ENCODE data around the gene COL11A2.

COL11A2 gene

DNA sequence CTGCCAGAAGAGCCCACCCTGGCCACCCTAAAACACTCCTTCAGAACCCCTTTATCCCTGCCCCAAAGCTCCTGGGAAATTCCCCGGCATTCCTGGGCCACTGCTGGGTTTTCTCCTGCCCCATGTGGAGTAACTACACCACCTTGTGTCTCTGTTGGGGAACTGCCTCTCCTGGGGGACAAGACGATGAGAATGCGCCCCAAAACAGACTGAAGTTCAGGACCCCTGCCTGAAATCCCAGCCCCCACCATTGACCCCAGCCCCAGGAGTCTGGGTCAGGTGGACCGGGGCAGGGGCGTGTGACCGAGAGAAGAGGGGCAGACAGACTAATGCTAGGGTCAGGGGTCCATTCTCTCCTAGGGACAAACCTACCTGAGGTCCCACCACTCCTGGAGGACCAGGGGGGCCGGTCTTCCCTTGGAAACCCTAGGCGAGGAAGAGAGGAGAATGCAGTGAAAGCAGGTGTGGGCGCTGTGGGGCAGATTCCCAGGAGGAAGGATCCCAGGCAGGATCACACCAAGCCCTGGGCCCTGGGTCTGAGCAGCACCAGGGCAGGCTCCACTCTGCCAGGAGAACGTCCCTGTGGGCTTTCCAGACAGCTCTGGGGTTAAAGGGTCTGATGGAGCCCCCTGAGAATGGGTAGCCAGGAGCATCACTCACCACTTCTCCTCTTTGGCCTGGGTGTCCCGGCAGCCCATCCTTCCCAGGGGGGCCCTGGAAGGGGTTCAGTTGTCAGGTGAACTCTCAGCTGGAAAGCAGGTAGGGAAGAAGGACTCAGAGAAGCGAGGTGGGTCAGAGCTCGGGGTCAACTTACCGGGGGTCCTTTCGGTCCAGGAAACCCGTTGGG is 19.4 kb downstream of the COL11A2 start:
- no peak for DNase-seq (ENCODE audit: low spot score)

DNA sequence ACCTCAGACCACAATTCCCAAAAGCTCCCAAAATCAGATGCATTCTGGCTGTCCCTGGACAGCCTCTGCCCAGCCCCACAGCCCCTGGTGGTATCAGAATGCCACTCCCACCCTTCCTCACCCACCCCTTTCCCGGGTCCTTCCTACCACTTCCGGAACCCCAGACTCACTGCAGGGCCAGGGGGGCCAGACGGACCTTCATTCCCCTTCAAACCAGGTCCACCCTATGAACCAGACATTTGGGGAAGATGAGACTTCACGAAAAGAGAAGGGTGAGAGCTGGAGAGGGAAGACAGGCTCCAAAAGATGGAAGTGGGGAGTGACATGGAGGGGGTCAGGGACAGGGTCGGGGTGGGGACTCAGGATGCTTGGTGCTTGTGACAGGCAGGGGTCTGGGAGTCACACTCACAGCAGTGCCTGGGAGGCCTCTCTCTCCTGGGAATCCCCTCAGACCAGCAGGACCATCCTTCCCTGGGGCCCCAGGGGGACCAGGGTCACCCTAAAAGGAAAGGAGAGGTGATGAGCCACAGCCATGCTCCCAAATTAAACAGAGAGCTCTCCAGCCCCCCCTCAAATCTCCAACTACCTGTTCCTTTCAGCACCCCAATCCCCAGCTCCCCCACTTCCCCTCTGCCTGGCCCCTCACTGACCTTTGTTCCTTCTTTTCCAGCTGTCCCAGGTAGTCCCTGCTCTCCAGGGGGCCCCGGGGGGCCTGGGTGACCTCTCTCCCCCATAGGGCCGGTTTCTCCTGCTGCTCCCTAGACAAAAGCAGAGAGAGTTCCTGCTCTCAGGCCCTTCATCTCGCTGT is 20.2 kb downstream of the COL11A2 start:
- no peak for DNase-seq (ENCODE audit: low spot score)

DNA sequence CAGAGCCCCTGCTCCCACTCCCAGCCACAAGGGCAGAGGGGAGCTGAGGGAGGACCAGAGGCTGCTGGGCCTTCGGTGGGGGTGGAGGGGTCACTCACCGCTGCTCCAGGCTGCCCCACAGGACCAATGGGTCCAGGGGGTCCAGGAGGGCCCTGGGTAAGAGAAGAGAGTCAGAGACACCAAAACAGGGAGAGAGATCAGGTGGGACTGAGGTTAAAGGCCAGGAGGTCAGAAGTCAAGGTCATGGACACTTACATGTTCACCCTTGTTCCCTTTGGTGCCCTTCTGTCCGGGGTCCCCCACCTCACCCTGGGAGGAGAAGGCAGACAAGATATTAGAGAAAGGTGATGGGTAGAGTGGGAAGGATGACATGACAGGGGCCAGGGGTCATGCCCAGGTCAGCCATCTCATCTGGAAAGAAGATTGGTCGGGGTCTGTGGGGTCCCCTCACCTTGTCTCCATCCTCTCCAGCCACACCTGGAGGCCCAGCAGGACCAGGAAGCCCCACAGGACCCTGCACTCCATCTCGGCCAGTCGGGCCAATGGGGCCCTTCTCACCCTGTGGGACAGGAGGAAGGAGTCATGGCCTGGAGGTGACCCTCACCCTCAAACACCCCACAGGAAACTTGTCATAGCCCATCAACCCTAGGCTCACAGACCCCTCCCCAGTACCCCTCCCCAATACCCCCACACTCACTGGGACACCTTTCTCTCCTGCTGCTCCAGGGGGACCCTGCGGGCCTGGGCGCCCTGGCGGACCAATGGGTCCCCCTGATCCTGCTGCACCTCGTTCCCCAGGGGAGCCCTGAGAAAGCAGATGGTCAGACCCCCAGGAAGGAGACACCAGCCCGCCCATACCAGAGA is 21.0 kb downstream of the COL11A2 start:
- no peak for DNase-seq (ENCODE audit: low spot score)

DNA sequence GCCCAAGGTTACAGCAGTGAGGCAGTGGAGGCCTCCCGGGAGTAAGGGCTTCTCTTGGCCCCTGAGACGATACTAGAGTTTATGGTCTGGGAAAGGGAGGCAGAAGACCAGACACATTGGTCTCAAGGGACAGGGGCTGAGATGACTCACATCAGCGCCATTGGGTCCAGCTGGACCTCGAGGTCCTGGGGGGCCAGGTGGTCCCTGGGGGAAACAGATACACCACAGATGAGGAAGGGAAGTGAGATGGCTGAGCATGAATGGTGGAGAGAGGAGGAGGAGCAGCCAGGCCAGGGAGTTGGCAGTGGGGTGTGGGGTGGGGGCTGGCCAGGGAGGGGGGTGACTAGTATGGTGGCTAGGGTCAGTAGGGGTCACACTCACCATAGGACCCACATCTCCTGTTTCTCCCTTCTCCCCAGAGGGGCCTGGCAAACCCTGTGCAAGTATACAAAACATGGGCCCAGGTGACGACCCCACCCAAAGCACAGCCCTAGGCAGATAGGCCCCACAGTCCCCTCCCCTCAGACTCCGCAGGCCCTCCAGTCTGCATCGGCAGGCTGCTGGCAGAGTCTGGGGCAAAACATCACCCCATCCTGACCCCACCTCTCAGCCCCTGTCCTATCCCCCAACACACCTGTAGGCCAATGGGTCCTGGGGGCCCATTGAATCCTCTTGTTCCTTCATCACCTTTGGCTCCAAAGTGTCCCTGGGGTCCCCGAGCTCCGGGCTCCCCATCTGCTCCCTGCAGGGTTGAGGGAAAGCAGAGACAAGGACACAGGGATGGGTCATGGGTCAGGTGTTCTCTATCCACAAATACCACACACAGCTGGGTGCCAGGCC is 21.9 kb downstream of the COL11A2 start:
- no peak for DNase-seq (ENCODE audit: low spot score)

DNA sequence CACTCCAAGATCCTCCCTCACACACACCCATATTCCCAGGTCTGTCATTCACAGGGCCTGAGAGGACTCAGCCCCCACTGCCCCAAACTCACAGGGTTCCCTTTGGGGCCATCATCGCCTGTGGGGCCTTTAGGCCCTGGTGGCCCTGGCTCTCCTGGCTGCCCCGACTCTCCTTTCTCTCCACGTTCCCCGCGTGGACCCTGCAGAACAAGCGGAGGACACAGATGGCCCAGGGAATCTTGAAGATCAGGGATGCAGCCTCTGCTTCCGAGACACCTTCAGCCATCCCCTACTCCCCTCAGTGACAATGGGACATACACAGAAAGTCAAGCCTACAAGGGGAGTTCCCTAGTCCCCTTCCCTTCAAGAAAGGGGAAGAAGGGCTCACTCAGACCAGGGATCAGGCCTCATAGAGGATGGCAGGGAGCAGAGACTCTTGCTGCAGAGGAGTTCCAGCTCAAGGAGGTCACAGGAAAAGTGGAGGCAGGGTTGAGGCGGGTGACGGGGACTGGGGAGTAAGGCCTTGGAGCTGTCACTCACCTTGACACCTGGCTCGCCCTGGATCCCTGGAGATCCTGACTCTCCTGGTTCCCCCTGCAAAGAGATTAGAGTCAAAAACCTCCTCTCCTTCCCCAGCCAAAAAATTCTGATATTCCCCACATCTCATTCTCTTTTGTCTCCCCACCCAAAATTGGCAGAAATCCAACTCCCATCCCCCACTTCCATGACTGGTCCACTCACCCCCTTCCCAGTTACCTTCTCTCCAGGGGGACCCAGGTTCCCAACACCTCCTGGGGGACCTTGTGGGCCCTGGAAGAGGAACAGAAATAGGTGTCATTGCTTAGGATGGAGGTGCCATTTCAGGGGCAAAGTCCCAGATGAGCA is 22.7 kb downstream of the COL11A2 start:
- no peak for DNase-seq (ENCODE audit: low spot score)

DNA sequence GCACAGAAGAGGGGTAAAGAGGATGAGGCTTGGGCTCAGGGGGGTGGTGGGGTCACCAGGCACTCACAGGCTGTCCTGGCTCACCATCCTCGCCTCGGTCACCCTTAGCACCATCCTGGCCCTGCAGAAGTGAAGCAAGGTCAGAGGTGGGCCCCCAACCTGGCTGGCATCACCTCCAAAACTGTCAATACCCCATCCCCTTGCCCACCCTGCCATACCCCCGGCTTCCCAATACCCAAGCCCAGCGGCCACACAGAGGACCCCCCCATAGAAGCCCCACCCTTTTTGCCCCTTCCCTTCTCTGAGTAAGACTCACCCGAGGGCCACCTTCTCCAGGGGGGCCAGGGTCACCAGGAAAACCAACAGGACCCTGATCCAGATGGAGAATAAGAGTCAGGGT is 23.6 kb downstream of the COL11A2 start:
- no peak for DNase-seq (ENCODE audit: low spot score)

DNA sequence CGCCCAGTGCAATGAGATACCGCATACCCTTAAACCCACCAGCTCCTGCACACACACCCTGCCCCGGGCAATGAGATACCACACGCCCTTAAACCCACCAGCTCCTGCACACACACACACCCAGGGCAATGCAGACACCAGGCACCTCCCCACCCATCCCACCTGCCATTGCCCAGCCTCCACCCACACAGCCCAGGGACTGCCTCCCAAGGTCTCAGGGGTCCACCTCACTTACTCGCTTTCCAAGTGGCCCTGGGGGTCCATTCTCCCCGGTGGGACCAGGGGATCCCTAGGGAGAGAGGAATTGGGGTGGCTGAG is 24.0 kb downstream of the COL11A2 start:
- no peak for DNase-seq (ENCODE audit: low spot score)

DNA sequence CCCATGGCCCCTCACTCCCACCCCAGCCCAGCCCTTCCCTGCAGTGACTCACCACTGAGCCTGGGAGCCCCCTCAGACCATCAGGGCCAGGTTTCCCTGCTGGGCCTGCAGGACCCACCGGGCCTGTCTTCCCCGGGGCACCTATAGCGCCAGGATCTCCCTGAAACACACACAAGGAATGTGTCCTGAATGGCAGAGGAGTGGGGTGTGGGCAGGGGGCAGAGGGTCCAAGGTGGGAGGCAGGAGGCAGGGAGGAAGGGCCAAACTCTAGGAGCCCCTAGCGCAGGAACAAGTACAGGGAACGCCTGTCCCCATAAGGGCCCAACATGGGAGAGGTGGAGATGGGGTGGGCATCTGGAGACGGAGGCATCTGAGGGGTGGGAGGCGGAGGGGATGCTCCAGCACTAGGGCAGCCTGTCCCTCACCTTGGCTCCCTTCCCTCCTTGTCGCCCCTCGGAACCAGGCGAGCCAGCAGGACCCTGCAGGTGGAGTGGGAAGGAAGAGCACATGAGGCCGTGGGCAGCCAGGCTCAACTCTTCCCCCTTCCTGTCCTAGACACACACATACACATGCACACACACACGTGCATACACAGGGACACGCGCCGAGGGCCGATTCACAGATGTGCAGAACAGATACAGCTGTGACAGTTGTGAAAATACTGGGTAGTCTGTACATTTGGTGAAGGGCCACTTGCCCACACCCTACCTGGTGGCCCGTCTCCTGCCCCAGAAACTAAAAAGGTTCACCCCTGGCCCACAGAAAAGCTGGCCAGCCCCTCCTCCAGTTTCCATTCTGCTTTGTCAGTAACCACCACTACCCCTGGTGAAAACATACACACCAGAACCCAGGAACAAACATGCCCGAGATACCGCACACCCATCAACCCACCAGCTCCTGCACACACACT is 24.6 kb downstream of the COL11A2 start:
- no peak for DNase-seq (ENCODE audit: low spot score)

DNA sequence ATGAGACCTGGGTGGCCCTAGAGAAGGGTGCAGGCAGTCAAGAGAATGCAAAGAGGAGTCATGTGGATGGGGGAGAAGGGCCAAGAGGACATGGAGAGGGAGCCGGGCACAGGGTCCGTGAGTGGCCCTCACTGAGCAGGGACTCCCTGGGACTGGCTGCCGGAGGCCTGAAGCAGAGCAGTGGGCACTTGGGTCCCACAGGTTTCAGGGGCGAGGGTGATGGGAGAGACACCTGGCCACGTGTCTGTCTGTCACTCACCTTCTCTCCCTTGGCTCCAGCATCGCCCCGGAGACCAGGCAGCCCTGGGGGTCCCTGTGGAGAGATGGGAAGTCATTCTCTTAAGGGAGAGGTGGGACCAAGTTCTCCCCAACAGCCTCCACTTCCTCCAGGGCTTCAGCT is 25.5 kb downstream of the COL11A2 start:
- no peak for DNase-seq (ENCODE audit: low spot score)

DNA sequence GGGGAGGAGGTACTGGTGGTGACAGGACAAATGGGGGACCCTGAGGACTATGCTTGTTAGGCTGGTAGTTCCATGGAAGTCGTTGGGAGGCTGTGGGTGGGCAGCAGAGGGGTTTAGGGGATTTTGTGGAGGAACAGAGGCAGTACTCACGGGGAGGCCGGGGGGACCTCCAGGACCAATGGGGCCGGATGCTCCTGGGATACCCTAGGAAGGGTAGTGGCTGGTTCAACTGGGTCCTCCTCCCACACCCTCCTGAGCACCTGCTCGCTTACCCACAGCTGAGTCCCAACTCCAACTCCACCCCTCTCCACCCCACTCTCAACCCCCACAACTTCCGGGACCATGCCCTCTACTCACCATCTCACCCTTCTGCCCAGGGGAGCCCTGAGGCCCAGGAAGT is 25.9 kb downstream of the COL11A2 start:
- no peak for DNase-seq (ENCODE audit: low spot score)

DNA sequence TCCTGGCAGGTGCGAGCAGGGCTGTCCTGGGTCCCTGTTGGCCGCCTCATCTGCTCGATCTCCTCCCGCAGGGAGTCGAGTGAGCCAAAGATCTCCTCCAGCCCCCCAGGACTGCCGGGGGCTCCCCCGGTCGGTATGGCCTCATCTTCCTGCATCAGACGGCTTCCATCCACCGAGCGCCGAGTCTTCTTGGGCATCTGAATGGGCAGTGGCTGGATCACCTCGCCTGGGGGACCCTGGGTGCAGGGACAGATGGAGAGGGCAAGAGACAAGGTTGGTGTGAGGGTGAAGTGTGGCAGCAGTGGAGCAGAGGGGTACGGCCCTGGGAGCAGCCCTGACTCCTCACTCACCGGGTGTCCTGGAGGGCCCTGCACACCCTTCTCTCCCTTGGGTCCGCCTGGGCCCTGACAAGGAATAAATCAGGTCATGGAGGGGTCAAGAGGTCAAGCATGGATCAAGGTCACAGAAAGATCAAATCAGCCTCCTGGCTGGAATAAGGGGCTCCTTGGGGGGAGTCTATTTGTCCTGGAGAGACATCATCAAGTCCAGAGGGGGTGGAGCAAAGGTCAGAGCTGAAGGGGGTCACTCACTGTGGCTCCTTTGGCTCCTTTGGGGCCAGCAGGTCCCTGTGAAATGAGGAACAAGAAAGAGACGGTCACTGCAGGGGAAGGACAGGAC is 26.5 kb downstream of the COL11A2 start:
- no peak for DNase-seq (ENCODE audit: low spot score)

DNA sequence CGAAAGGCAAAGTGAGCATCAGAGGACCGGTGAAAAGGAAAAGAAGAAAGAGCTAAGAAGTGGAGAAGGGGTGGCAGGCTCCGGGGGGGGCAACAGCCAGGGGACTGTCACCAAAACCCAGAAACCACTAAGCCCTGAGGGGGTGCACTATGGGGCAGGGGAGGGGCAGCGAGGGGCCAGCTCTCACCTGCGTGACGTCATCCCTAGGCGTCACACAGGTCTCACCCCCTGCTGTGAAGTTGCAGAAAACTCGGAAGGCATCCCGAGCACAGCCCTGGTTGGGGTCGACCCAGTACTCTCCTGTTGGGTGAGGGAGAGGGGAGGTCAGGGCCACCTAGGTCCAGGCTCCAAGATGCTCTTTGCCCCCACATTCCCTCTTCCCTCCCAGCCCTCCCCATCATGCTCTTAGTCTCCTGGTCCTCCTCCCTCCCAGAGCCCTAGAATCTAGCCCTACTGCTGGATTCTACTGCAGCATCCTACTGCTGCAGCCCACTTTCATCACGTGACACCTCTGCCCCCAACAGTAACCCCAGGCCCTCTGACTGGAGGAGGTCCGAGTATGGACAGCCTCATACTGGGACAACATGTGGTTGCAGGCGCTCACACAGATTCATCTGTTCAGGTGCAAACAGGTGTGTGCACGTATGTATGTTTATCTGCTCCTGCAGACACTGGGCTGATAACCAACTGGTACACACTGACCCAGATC is 27.4 kb downstream of the COL11A2 start:
- no peak for DNase-seq (ENCODE audit: low spot score)

DNA sequence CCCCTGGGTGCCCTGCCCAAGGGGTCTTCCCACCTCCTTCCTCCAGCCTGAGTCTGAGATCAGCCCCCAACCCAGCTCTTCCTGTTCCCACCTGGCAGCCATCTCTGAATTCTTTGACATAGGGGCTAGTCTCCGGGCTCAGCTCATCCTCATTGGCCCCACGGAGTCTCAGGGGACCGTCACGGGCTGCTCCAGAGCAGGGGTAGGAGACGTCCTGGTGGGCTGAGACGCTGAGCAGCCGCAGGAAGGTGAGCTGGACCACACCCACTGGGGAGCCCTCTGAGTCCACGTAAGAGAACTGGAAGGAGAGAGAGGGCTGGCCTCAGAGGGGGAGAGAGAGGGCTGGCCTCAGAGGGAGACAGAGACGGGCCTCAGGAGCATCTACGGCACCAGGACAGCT is 28.1 kb downstream of the COL11A2 start:
- no peak for DNase-seq (ENCODE audit: low spot score)

DNA sequence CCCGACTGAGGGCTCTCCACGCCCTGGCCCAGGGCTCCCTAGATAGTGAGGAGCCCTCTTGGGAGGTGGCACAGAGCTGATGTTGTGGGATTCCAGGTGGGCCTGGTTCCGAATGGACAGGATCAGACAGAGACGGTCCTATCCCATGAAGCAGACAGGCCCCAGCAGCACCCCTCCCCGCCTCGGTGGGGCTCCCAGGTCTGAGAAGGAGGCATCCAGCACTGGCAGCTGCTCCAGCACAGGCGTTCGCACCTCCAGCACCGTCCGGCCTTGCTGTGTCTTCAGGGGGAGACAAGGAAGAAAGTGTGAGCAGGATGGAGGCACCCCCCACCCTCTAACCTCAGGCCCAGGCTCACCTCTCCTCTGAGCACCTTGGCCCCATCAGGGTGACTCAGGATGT is 28.7 kb downstream of the COL11A2 start:
- DNase-seq (ENCODE audit: low spot score), result no peak

DNA sequence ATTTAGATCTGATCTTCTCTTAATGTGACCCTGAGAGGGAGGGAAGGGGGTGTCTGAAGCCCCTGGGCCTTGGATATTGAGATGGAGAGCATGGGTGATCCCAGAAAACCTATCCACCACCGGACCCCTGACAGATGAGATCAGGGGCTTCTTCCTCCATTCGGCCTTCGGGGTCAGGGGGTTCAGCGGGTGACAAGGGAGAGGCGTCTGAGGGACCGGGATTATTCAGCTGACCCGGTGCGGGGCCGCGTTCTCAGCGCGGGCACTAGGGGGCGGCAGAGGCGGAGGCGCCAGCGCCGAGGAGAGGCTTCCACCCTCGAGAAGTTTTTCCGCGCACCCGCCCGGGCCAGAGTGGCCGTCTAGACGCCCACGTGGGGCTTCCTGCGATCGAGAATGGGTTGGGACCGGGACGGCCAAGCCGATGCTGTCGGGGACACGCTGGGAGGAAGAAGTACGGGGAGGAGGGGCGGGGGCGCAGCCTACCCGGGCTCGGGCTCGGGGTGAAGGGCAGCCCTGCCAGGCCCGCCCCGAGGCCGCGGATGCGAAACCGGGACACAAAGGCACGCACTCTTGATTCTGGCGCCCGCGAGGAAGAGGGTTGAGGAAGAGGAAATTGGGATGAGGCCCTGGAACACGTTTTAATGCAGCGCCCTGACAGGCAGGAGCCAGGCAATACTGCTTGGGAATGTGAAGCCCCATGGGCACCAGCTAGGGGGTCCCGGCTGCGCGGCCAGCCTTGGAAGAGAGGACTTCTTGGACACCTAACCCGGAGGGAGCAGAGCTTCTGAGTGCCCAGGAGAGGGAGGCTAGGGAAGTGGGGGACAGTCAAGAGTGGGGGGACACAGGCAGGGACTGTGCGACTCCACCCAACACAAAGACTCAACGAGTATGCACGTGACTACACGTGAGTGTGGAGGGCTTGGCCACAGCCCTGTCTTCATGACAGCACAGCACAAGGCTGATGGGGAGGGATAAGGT is 30.6 kb downstream of the COL11A2 start:
- DNase-seq (ENCODE audit: low spot score), result peak; percentile 49

DNA sequence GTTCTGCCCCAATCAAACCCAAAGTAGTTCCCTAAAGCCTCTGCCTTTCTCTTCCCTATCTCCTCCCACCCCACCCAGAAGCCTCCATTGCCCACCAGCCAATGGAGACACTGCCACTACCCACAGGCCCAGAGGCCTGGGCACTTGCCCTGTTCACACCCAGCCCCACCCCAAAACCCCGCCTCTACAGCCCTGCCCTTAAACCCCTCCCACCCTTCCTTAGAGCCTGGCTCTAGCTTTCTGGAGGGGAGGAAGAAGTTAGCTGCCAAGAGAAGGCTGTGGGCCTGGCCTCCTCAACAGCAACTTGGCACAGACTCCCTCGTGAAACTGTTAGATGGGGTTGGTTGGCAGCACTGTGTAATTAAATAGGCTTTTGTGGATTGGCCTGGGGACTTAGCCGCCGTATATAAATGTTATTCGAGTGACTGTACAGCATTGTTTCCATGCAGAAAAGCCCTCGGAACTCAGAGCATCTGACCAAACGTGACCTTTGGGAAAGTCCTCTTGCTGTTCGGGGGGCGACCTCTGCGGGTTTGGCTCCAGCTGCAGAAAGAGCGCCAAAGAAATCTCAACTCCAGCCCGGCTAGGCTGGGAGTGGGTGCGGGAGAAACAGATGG is 31.4 kb downstream of the COL11A2 start:
- DNase-seq (ENCODE audit: low spot score), result no peak
